ENCODE results near the gene MYH14.

DNA sequence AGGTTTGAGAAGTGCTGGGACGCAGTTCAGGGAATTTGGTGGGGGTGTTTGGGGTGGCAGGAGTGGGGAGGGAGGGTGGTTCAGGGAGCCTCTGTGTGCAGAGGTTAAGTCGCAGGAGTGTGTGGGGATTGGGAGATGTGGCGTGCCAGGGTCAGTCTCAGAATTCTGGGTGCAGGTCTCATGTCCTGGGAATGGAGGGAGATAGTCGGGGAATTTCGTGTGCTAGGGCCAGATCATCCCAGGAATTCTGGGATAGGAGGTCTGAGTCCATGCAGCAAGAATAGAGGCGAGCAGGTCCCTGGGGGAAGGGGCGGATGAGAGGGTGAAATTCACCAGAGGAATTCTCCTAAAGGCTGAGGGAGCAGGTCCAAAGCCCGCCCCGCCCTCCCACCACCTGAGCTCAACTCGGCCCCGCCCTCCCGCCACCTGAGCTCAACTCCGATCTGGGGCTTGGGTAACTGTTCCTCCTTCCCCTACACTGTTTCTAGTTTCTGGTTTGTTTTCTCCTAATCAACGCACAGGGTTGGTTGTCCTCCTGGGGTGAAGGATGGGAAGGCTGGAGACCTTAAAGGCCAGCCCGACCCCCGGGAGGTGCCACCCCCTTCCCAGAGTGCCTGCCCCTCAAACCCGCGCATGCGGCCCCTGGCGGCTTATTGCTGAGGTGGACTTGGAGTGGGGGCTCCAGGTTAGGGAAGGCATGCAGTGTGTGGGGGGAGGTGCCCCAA is 110.6 kb downstream of the MYH14 start:
- TF ChIP-seq POLR2A (IDR thresholded peaks at IDR 0.05; ENCODE audit: low read length): no peak
- TF ChIP-seq GATA1 (IDR thresholded peaks at IDR 0.05; ENCODE audit: low read depth, low read length): no peak
